GM19099 (cell line): Measurements from ENCODE around the gene CSMD2.

ENCODE experiments used
- POLR2A ChIP-seq: IDR thresholded peaks from 3 replicates; pipeline ENCODE4 v1.6.1; 2011; ENCODE audit warnings: low read depth; ENCODE audit not compliant: insufficient read length; ENCODE audit errors: extremely low read depth

The CSMD2 gene

GRCh38 chr1:33537885-33538284 lies 627.1 kb downstream of the CSMD2 start:
- no peak for TF ChIP-seq POLR2A

GRCh38 chr1:33535334-33535733 lies 629.7 kb downstream of the CSMD2 start:
- TF ChIP-seq POLR2A, result no peak

- no peak for TF ChIP-seq POLR2A
These were observed 632.1 kb downstream of the CSMD2 start for GRCh38 chr1:33532936-33533335.

- TF ChIP-seq POLR2A, result no peak
These were observed 632.8 kb downstream of the CSMD2 start for GRCh38 chr1:33532250-33532649.

- TF ChIP-seq POLR2A, result no peak
These were observed 635.1 kb downstream of the CSMD2 start for GRCh38 chr1:33529957-33530356.

GRCh38 chr1:33527934-33528333 lies 637.1 kb downstream of the CSMD2 start:
- no peak for TF ChIP-seq POLR2A

GRCh38 chr1:33524586-33524985 lies 640.4 kb downstream of the CSMD2 start:
- no peak for TF ChIP-seq POLR2A

- TF ChIP-seq POLR2A, result no peak
These were observed 645.7 kb downstream of the CSMD2 start for GRCh38 chr1:33519240-33519884.

- TF ChIP-seq POLR2A, result no peak
These were observed 647.3 kb downstream of the CSMD2 start for GRCh38 chr1:33517596-33518250.

GRCh38 chr1:33516891-33517567 lies 648.0 kb downstream of the CSMD2 start:
- no peak for TF ChIP-seq POLR2A

GRCh38 chr1:33516428-33516827 lies 648.6 kb downstream of the CSMD2 start:
- TF ChIP-seq POLR2A, result no peak

- no peak for TF ChIP-seq POLR2A
These were observed 649.4 kb downstream of the CSMD2 start for GRCh38 chr1:33515607-33516006.

- no peak for TF ChIP-seq POLR2A
These were observed 649.9 kb downstream of the CSMD2 start for GRCh38 chr1:33515112-33515511.

GRCh38 chr1:33512226-33513011 lies 652.6 kb downstream of the CSMD2 start:
- TF ChIP-seq POLR2A, result no peak

GRCh38 chr1:33508151-33508550 lies 656.9 kb downstream of the CSMD2 start:
- TF ChIP-seq POLR2A, result no peak
